ENCODE results near the gene MYO1B.

DNA sequence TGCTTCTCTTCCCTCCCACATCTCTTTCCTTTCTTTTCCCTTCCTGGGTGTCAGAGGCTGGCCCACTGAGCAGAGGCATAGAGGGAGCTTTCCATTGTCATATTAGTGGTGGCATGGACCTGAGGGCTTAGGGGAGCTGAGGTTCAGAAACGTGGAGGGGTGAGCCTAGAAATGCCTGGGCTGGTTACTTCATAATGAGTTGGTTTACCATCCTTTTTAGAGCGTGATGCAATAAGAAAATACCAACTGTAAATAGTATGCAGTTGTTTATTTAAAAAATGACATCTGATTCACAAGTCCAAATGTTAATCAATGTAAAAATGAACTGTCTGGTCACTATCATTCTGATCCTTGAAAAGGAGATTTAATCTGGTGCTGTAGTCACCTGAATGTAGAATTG is 46.3 kb downstream of the MYO1B start:
- TF ChIP-seq YY1 (IDR thresholded peaks at IDR 0.05; ENCODE audit: insufficient read depth, insufficient read length): no peak
- no peak for TF ChIP-seq ZNF274 (IDR thresholded peaks at IDR 0.05; ENCODE audit: low read depth, low read length)
